GM19397 (cell line): ENCODE results near the gene SLC25A6.
"Not testable (repeated sequence)": the region's sequence is repeated elsewhere in the genome, so short reads cannot be mapped to it uniquely, and the experiment has no call there.

Experiments used
- ATAC-seq: cut with Tn5 transposase; IDR thresholded peaks from one replicate; pipeline ENCODE4 v1.9.1; 2021; ENCODE audit warnings: mild to moderate bottlenecking, moderate library complexity; ENCODE audit not compliant: unreplicated experiment

The SLC25A6 gene

GRCh38 chrX:1416327-1416784 lies 24.4 kb upstream of the SLC25A6 start:
- no peak for ATAC-seq

- no peak for ATAC-seq
Measured at GRCh38 chrX:1412551-1413161, 20.7 kb upstream of the SLC25A6 start.

GRCh38 chrX:1411326-1411725 lies 19.4 kb upstream of the SLC25A6 start:
- ATAC-seq, result no peak

- ATAC-seq, result no peak
Measured at GRCh38 chrX:1407035-1407434, 15.1 kb upstream of the SLC25A6 start.

- ATAC-seq, result not testable (repeated sequence)
Measured at GRCh38 chrX:1405769-1406168, 13.9 kb upstream of the SLC25A6 start.

GRCh38 chrX:1403867-1404266 lies 12.0 kb upstream of the SLC25A6 start:
- not testable (repeated sequence) for ATAC-seq

- ATAC-seq, result no peak
Measured at GRCh38 chrX:1403228-1403627, 11.3 kb upstream of the SLC25A6 start.

- no peak for ATAC-seq
Measured at GRCh38 chrX:1401611-1402430, 9.9 kb upstream of the SLC25A6 start.

GRCh38 chrX:1400742-1401471 lies 9.0 kb upstream of the SLC25A6 start:
- ATAC-seq, result no peak

GRCh38 chrX:1400049-1400448 lies 8.1 kb upstream of the SLC25A6 start:
- ATAC-seq, result no peak

GRCh38 chrX:1398431-1399340 lies 6.8 kb upstream of the SLC25A6 start:
- no peak for ATAC-seq

GRCh38 chrX:1397441-1398270 lies 5.7 kb upstream of the SLC25A6 start:
- no peak for ATAC-seq

- no peak for ATAC-seq
Measured at GRCh38 chrX:1397001-1397400, 5.1 kb upstream of the SLC25A6 start.

- no peak for ATAC-seq
Measured at GRCh38 chrX:1395646-1396216, 3.8 kb upstream of the SLC25A6 start.

- ATAC-seq, result no peak
Measured at GRCh38 chrX:1394731-1395501, 3.0 kb upstream of the SLC25A6 start.

GRCh38 chrX:1393871-1394615 lies 2.1 kb upstream of the SLC25A6 start:
- ATAC-seq, result no peak

- peak; percentile 20 for ATAC-seq
Measured at GRCh38 chrX:1392376-1393068, 609 bp upstream of the SLC25A6 start.

GRCh38 chrX:1391370-1391706 lies 575 bp downstream of the SLC25A6 start:
- no peak for ATAC-seq
